Esophagus muscularis mucosa (tissue), 4 donors: ENCODE data around the gene SPHK1. TPM values are rescaled to one million over a fixed set of nuclear protein-coding genes. Genes with fewer than 3 reads are reported as not detected.

Source experiments
- DNase-seq: peaks from one replicate; pipeline ENCODE4 v3.0.0-alpha.2; 2017; ENCODE audit errors: extremely low spot score
- H3K27ac ChIP-seq, 4 donors: fragments of 200-600 bp; sonication (generic); replicated peaks in 1 of 4; 1 replicate in 3 of 4; 2 replicates in 1 of 4; pipeline ENCODE4 v1.5.1; 2016 to 2019; ENCODE audit warnings: mild to moderate bottlenecking in 1 of 4
- H3K27me3 ChIP-seq, 4 donors: fragments of 200-600 bp; sonication (generic); one replicate each; pipeline versions ENCODE4 v1.5.1 to v1.6.0; 2016 to 2019
- H3K36me3 ChIP-seq, 4 donors: fragments of 200-600 bp; sonication (generic); one replicate each; pipeline ENCODE4 v1.5.1; 2016 to 2019
- H3K4me1 ChIP-seq, 4 donors: fragments of 200-600 bp; sonication (generic); one replicate each; pipeline ENCODE4 v1.5.1; 2016 to 2019
- H3K4me3 ChIP-seq, 4 donors: fragments of 200-600 bp; sonication (generic); 1 replicate in 2 of 4; 2 replicates in 2 of 4; pipeline ENCODE4 v1.5.1; 2016 to 2019; ENCODE audit warnings: mild to moderate bottlenecking in 4 of 4, moderate library complexity in 1 of 4
- H3K9me3 ChIP-seq, 4 donors: fragments of 200-600 bp; sonication (generic); 1 replicate in 3 of 4; 2 replicates in 1 of 4; pipeline ENCODE4 v1.5.1; 2016 to 2019
- EP300 ChIP-seq: sonication (generic); formaldehyde crosslinking; IDR thresholded peaks from one replicate; pipeline ENCODE4 v1.6.1; 2017; ENCODE audit warnings: antibody characterized with exemption
- POLR2A ChIP-seq: fragments of 450-650 bp; IDR thresholded peaks from one replicate; pipeline ENCODE4 v1.6.1; 2017; ENCODE audit warnings: antibody characterized with exemption, moderate library complexity, mild to moderate bottlenecking, low read depth
- POLR2AphosphoS5 ChIP-seq, 2 donors: sonication (generic); formaldehyde crosslinking; IDR thresholded peaks; one replicate each; pipeline ENCODE4 v1.6.1; 2017; ENCODE audit warnings: antibody characterized with exemption in 2 of 2
- WGBS: methylation state at CpG from one replicate; pipeline ENCODE4 v1.1.5; 2018; 5-methylcytosine and 5-hydroxymethylcytosine counted together
- intact Hi-C: fragments of 100-400 bp; cut with DNase I; formaldehyde crosslinking; loops from one replicate; pipeline ENCODE4 v1.15.1; 2023
- total RNA-seq, 4 donors: library from RNA; depleted of rRNA; stranded (reverse); fragments of >200 nt; gene quantifications; one replicate each; pipeline versions ENCODE4 v1.1.0 to v1.2.1, GENCODE V29; 2016
- TF ChIP-seq, protein P1 (sequence below), 3 experiments: fragments of 200-600 bp in 2 of 3; fragments of 450-650 bp in 1 of 3; sonication (generic) in 2 of 3; IDR thresholded peaks; one replicate each; pipeline ENCODE4 v1.5.1; 2017 to 2019; ENCODE audit warnings: antibody characterized with exemption in 3 of 3, mild to moderate bottlenecking in 2 of 3, moderate library complexity in 1 of 3

The SPHK1 gene
- total RNA-seq, 4 donors from 2014 or later: 10.8 to 33.8 (median 16.5) TPM

DNA sequence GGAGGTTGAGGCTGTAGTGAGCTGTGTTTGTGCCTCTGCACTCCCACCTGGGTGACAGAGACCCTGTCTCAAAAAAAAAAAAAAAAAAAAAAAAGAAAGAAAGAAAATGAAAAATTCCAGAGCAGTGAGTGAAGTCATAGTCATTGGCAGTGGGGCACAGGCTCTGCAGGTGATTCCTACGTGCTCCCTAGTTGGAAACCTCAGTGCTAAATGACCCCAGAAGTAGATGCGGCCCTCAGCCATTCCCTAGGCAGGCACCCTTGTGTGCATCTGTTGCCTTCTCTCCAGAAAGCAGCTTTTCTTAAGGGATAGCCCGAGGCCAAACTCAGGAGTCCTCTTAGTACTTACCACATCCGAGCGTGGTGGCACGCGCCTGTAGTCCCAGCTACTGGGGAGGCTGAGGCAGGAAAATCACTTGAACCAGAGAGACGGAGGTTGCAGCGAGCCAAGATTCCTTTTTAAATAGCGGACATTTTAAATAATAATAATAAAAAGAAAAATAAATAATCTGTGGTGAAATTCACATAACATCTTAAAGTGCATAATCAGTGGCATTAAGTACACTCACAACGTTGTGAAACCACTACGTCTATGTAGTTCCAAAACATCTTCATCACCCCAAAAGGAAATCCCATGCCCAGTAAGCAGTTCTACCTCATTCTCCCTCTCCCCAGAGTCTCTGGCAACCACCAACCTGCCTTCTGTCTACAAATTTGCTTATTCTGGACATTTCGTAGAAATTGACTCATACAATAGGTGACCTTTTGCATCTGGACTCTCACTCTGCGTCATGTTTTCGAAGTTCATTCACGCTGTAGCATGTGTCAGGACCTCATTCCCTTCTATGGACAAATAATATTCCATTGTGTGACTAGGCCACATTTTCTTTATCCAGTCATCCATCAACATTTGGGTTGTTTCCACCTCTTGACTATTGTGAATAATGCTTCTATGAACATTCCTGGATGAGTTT, 12.5 kb upstream of the SPHK1 start:
- H3K27ac ChIP-seq: peak overlapping the region in 1 of 4 donors; percentile 67
- H3K27me3 ChIP-seq: peaks cover 0 to 7% (median 0%) of the 10 kb centered on the region in 4 donors
- 90% methylated on average over 16 of the region's 16 CpGs for WGBS
- no peaks in the 10 kb centered on the region for H3K36me3 ChIP-seq
- DNase-seq: no peak
- TF ChIP-seq POLR2AphosphoS5 (IDR thresholded peaks at IDR 0.05) (no peak), POLR2A (no peak), EP300 (no peak)
- TF ChIP-seq, protein P1, sequence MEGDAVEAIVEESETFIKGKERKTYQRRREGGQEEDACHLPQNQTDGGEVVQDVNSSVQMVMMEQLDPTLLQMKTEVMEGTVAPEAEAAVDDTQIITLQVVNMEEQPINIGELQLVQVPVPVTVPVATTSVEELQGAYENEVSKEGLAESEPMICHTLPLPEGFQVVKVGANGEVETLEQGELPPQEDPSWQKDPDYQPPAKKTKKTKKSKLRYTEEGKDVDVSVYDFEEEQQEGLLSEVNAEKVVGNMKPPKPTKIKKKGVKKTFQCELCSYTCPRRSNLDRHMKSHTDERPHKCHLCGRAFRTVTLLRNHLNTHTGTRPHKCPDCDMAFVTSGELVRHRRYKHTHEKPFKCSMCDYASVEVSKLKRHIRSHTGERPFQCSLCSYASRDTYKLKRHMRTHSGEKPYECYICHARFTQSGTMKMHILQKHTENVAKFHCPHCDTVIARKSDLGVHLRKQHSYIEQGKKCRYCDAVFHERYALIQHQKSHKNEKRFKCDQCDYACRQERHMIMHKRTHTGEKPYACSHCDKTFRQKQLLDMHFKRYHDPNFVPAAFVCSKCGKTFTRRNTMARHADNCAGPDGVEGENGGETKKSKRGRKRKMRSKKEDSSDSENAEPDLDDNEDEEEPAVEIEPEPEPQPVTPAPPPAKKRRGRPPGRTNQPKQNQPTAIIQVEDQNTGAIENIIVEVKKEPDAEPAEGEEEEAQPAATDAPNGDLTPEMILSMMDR (IDR thresholded peaks at IDR 0.05): no peak
- no peak overlapping the region for H3K4me3 ChIP-seq
- peaks cover 19 to 36% (median 26%) of the 10 kb centered on the region in 4 donors for H3K4me1 ChIP-seq
- intact Hi-C loops: no loop called here
- no peaks in the 10 kb centered on the region for H3K9me3 ChIP-seq

DNA sequence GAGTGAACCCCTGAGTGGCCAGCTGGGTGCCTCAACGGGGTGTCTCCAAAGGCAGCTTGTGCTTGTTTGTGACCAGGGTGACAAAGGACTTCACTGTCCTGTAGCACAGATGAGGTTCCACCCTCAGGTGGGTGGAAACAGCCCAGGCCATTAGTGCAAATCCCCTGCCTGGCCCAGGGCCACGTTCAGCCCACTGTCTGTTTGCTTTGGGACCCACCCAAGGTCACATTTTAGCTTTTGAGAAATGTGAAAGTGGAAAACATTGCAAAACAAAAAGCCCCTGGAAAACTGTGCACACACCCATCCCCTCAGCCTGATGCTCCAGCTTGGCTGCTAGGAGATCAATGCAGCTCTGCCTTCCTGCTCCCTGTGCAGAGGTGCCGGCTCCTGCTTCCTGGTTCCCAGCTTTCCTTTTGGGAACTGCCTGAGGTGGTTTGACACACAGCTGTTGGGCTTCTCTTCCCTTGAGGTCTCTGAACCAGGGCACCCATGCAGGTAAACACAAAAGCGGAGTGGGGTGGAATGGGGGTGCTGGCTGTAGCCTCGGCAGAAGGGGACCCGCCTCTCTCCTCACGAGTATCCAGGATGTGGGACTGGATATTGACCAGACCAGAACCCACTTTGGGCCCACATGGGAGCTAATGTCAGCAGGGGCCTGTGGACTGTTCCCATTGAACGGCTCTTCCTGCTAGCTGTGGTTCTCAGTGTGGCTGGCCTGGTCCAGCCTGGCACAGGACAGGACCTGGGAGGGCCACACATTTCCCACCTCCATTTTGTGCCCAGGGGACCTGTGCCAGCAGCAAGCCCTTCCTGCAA, 7.9 kb upstream of the SPHK1 start:
- no peak for DNase-seq
- peak overlapping the region in 3 of 4 donors; percentile 34 to 57 (median 51) for H3K27ac ChIP-seq
- H3K36me3 ChIP-seq: no peaks in the 10 kb centered on the region
- H3K27me3 ChIP-seq: peaks cover 0 to 12% (median 0%) of the 10 kb centered on the region in 4 donors
- TF ChIP-seq POLR2A: no peak
- peak; percentile 9 to 14 for TF ChIP-seq POLR2AphosphoS5 (IDR thresholded peaks at IDR 0.05)
- intact Hi-C loops: no loop called here
- no peak overlapping the region for H3K4me3 ChIP-seq
- H3K4me1 ChIP-seq: peaks cover 3 to 22% (median 14%) of the 10 kb centered on the region in 4 donors
- WGBS: 69% methylated on average over 6 of the region's 8 CpGs
- no peaks in the 10 kb centered on the region for H3K9me3 ChIP-seq

DNA sequence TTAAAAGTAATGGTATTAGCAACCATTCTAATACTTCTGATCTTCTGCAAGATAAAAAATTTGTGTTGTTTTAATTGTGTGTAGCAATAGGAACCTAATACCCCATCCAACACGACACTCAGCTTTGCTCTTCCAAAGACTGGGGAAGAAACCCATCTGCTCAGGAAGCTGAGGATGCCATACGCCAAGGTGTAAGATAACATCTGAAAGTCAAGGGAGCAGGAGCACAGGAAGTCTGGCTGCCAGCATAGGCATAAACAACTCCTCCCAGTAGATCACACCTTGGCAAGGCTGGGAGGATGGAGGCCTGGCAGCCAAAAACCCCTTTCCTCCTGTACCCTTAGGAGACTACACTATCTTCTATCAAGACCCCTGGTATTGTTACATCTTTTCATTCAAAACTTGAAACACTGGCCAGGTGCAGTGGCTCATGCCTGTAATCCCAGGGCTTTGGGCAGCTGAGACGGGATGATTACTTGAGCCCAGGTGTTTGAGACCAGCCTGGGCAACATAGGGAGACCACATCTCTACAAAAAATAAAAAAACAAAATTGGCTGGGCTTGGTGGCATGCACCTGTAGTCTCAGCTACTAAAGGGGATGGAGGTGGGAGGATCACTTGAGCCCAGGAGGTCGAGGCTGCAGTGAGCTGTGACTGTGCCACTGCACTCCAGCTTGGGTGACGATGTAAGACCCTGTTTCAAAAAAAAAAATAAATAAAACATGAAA, 5.7 kb upstream of the SPHK1 start:
- intact Hi-C loops: no loop called here
- TF ChIP-seq POLR2AphosphoS5 (IDR thresholded peaks at IDR 0.05) (no peak), POLR2A (no peak), EP300 (no peak)
- TF ChIP-seq, protein P1 (IDR thresholded peaks at IDR 0.05): no peak
- Histone ChIP-seq H3K4me3 (no peak overlapping the region), H3K27ac (no peak overlapping the region), H3K4me1 (peaks cover 9 to 44% (median 33%) of the 10 kb centered on the region in 4 donors), H3K36me3 (no peaks in the 10 kb centered on the region), H3K9me3 (no peaks in the 10 kb centered on the region), H3K27me3 (peaks cover 0 to 34% (median 4%) of the 10 kb centered on the region in 4 donors)
- no peak for DNase-seq
- WGBS: 90% methylated on average over 5 of the region's 5 CpGs

DNA sequence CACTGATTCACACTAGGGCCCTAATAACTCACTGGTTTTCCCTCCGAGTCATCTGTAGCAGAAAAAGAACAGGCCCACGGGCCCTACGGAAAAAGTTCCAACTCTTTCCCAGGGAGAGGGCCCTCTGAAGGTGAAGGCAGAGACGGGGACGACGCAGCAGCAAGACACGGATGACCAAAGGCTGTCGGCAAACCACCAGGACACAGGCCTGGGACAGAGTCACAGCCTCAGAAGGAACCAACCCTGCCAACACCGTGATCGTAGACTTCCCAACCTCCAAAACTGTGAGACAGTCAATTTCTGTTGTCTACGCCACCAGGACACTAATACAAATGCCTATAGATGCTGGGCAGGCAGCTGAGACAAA, 5.2 kb upstream of the SPHK1 start:
- Histone ChIP-seq H3K36me3 (no peaks in the 10 kb centered on the region), H3K27ac (no peak overlapping the region), H3K4me1 (peaks cover 9 to 48% (median 39%) of the 10 kb centered on the region in 4 donors), H3K9me3 (no peaks in the 10 kb centered on the region), H3K27me3 (peaks cover 0 to 38% (median 4%) of the 10 kb centered on the region in 4 donors), H3K4me3 (no peak overlapping the region)
- DNase-seq: no peak
- WGBS: 93% methylated on average over 11 of the region's 11 CpGs
- TF ChIP-seq EP300 (no peak), POLR2A (no peak), POLR2AphosphoS5 (IDR thresholded peaks at IDR 0.05) (no peak)
- TF ChIP-seq, protein P1 (IDR thresholded peaks at IDR 0.05): no peak
- intact Hi-C loops: no loop called here
